ENCODE data around the gene FOXO3. TPM values are rescaled to one million over a fixed set of nuclear protein-coding genes. Genes with fewer than 3 reads are reported as not detected.

FOXO3 gene
- total RNA-seq, 6 experiments from 2014 or later: 18.1 to 45.2 (median 23.8) TPM

DNA sequence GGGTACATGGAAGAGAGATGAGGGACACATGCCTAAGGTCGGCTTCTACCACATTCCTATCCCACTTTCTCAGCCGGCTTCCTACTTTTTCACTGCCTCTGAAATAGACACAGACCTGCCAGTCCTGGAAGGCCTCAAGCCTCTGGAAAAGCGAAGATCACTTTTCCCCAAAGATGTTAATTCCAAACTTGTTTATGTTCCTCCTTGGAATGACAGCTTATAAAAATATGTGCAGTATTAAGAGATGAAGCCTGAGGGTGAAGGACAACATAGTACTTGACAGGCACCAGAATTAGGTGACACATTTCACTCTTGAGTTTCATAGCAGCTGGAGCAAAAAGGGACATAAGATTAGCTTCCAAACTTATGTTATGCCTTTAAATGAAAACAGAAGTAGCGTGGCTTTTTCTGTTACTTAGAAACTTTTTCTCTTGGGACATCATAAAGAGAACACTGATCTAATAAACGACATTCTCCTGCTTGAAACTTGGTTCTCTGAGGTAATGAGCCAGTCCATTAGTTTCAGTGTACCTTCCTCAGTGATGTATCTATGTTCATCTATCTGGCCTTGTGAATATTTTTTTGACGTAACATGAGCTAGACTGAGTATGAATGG is 25.3 kb downstream of the FOXO3 start:
- no peak for DNase-seq
- Histone ChIP-seq H3K4me3 (no peak overlapping the region), H3K27me3 (no peaks in the 10 kb centered on the region), H3K9me3 (no peaks in the 10 kb centered on the region), H3K4me1 (peaks cover 0 to 86% (median 40%) of the 10 kb centered on the region in 4 donors), H3K27ac (no peak overlapping the region), H3K36me3 (no peaks in the 10 kb centered on the region)
- intact Hi-C loops (cut with DNase I): no loop called here
- ATAC-seq: no peak
- TF ChIP-seq POLR2A (IDR thresholded peaks at IDR 0.05): no peak
- TF ChIP-seq, protein P1, sequence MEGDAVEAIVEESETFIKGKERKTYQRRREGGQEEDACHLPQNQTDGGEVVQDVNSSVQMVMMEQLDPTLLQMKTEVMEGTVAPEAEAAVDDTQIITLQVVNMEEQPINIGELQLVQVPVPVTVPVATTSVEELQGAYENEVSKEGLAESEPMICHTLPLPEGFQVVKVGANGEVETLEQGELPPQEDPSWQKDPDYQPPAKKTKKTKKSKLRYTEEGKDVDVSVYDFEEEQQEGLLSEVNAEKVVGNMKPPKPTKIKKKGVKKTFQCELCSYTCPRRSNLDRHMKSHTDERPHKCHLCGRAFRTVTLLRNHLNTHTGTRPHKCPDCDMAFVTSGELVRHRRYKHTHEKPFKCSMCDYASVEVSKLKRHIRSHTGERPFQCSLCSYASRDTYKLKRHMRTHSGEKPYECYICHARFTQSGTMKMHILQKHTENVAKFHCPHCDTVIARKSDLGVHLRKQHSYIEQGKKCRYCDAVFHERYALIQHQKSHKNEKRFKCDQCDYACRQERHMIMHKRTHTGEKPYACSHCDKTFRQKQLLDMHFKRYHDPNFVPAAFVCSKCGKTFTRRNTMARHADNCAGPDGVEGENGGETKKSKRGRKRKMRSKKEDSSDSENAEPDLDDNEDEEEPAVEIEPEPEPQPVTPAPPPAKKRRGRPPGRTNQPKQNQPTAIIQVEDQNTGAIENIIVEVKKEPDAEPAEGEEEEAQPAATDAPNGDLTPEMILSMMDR (IDR thresholded peaks at IDR 0.05): no peak
- WGBS (ENCODE audit: insufficient coverage, low coverage, low lambda C conversion rate, missing lambda C conversion rate): 73% methylated on average over 5 of the region's 6 CpGs

DNA sequence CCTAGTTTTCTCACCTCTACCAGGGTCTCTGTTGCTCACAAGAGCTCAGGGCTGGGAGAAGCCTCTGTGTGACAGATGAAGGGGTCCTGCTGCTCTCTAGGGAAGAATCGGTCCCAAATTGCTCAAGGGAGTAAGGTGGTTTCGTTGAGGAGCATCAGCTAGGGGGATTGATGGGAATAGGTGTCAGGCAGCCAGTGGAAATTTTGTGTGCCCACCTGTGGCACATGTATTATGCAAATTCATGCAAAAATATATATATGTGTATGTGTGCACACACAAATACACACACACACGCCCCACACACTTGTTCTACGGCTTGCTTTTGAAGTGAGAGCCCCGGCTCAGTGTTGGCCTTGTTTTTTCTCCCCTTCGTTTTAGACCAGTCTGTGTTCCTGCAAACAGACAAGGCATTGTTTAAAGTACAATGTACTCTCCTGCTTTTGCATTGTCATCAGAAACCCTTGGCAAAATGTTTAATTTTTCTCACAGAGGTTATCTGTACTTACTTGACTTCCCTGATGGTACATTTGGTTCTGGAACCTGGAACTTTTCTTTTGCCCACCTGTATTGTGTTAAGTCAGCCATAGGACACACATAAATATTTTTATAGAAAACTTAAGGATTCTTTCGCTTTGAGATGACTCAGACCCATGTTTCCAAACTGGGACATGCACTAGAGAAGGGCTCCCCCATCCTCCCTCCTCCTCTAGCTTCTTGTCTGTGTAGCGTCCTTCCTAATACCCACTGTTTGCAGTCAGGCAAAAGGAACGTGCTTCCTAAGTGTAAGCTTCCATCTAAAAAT is 26.7 kb downstream of the FOXO3 start:
- no peak for TF ChIP-seq POLR2A (IDR thresholded peaks at IDR 0.05)
- TF ChIP-seq, protein P1 (IDR thresholded peaks at IDR 0.05): no peak
- no peak for DNase-seq
- H3K4me1 ChIP-seq: peaks cover 0 to 85% (median 40%) of the 10 kb centered on the region in 4 donors
- intact Hi-C loops (cut with DNase I): no loop called here
- peak overlapping the region in 2 of 3 donors; percentile 30 to 33 for H3K27ac ChIP-seq
- H3K27me3 ChIP-seq: no peaks in the 10 kb centered on the region
- H3K36me3 ChIP-seq: no peaks in the 10 kb centered on the region
- WGBS (ENCODE audit: insufficient coverage, low coverage, low lambda C conversion rate, missing lambda C conversion rate): 46% methylated on average over 9 of the region's 9 CpGs
- no peak overlapping the region for H3K4me3 ChIP-seq
- ATAC-seq: peak; percentile 15 to 36 (median 21)
- no peaks in the 10 kb centered on the region for H3K9me3 ChIP-seq

DNA sequence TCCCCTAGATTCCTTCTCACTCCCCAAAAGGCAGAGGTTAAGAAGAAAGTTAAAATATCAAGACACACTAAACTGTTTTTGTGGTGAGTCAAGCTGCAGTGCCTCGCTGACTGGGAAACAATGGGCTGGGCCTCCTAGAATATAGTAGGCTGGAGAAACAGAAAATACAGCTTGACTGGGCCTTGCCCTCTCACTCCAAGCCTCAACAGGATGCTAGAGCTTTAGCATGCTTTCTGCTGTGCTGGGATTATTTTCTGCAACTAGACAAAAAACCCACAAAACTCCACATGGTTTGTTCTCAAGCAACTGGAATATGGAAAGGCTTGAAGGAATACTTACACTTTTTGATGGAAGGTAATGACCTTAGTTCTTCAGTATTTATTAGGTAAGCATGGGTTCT is 27.9 kb downstream of the FOXO3 start:
- Histone ChIP-seq H3K27me3 (no peaks in the 10 kb centered on the region), H3K4me1 (peaks cover 3 to 85% (median 39%) of the 10 kb centered on the region in 4 donors), H3K36me3 (no peaks in the 10 kb centered on the region), H3K27ac (peak overlapping the region; percentile 17 to 62 (median 37)), H3K9me3 (no peaks in the 10 kb centered on the region), H3K4me3 (no peak overlapping the region)
- TF ChIP-seq, protein P1 (IDR thresholded peaks at IDR 0.05): no peak
- no peak for TF ChIP-seq POLR2A (IDR thresholded peaks at IDR 0.05)
- WGBS (ENCODE audit: insufficient coverage, low coverage, low lambda C conversion rate, missing lambda C conversion rate): 50% methylated on average over 1 of the region's 1 CpG
- ATAC-seq (peak; percentile 27 to 47 (median 34)), DNase-seq (no peak)
- intact Hi-C loops (cut with DNase I): no loop called here

DNA sequence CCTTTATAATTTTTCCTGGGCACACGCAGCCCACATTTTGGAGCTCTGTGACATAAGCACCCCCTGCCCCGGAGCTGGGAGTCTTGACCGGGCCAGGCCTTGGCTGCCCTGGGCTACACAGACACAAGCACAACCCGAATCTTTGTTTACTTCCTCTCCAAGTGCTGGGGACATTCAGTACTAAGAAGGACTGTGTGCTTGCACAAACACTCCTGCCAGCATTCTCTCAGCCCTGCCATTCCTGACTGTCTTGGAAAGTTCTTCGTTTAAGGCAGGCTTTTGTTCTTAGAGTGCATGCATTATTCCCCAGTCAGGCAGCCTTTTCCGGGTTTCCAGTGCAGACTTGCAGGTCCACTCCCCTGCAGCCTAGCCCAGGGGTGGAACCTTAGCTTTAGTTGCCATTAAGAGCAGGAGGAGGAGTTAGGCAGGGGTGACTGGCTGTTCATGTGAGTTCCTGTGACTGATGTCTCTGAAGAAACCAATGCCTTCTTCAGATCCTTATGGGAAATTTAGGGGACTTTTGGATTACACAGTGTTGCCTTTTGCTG is 28.6 kb downstream of the FOXO3 start:
- Histone ChIP-seq H3K9me3 (no peaks in the 10 kb centered on the region), H3K4me3 (no peak overlapping the region), H3K4me1 (peaks cover 3 to 85% (median 41%) of the 10 kb centered on the region in 4 donors), H3K36me3 (no peaks in the 10 kb centered on the region), H3K27ac (peak overlapping the region; percentile 17 to 62 (median 37)), H3K27me3 (no peaks in the 10 kb centered on the region)
- DNase-seq (peak; percentile 32 to 65 (median 62)), ATAC-seq (peak; percentile 68 to 91 (median 84))
- 9% methylated on average over 6 of the region's 6 CpGs for WGBS (ENCODE audit: insufficient coverage, low coverage, low lambda C conversion rate, missing lambda C conversion rate)
- intact Hi-C loops (cut with DNase I): no loop called here
- TF ChIP-seq, protein P1 (IDR thresholded peaks at IDR 0.05): no peak
- no peak for TF ChIP-seq POLR2A (IDR thresholded peaks at IDR 0.05)

Measured in right lobe of liver (tissue), 6 donors.